ENCODE results near the gene LYPD3. TPM values are rescaled to one million over a fixed set of nuclear protein-coding genes. Genes with fewer than 3 reads are reported as not detected.

LYPD3 gene
- total and polyA plus RNA-seq, 8 donors: 0.20 to 1.7 (median 0.36) TPM

DNA sequence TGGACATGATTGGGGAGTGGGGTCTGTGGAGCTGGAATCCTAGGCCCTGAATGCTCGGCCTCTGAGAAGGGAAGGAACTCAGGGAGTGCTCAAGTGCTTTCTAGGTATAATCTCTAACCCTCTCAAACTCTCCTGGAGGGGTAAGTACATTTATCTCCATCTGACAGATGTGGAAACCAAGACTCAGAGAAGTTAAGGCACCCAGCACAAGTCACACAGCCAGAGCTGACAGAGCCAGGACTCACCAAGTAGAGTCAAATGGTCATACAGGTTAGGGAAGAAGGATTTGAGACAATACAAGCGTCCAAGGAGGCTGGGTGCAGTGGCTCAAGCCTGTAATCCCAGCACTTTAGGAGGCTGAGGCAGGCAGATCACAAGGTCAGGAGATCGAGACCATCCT lies 12.9 kb upstream of the LYPD3 start:
- FAIRE-seq (no peak), ATAC-seq (no peak), DNase-seq (no peak)
- no peaks in the 10 kb centered on the region for H3K27me3 ChIP-seq
- no peaks in the 10 kb centered on the region for H3K4me1 ChIP-seq
- no peaks in the 10 kb centered on the region for H3K9me3 ChIP-seq
- H3K36me3 ChIP-seq: no peaks in the 10 kb centered on the region
- TF ChIP-seq, protein P1, sequence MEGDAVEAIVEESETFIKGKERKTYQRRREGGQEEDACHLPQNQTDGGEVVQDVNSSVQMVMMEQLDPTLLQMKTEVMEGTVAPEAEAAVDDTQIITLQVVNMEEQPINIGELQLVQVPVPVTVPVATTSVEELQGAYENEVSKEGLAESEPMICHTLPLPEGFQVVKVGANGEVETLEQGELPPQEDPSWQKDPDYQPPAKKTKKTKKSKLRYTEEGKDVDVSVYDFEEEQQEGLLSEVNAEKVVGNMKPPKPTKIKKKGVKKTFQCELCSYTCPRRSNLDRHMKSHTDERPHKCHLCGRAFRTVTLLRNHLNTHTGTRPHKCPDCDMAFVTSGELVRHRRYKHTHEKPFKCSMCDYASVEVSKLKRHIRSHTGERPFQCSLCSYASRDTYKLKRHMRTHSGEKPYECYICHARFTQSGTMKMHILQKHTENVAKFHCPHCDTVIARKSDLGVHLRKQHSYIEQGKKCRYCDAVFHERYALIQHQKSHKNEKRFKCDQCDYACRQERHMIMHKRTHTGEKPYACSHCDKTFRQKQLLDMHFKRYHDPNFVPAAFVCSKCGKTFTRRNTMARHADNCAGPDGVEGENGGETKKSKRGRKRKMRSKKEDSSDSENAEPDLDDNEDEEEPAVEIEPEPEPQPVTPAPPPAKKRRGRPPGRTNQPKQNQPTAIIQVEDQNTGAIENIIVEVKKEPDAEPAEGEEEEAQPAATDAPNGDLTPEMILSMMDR (IDR thresholded peaks at IDR 0.05): no peak
- no peak overlapping the region for H3K27ac ChIP-seq
- H3K4me3 ChIP-seq: no peak overlapping the region
- WGBS, 2 donors: 89 to 93% methylated on average over 3 of the region's 3 CpGs
- intact Hi-C loops (cut with DNase I): no loop called here

DNA sequence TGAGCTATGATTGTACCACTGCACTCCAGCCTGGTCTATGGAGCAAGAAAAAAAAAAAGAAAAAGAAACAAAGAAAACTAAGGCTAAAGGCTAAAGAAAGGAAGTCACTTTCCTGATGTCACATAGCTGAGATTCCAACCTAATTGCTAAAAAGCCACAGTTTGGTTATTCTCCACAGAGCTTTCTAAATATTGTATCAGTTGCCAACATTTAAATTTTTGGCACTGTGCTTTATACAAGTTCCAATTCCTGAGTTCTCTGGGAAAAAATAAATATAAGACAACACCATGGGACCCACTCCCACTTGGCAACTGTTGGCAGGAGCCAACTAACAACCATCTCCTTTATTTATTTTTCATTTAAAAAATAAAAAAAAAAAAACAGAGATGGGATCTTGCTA lies 11.2 kb upstream of the LYPD3 start:
- TF ChIP-seq, protein P1 (IDR thresholded peaks at IDR 0.05): no peak
- H3K4me1 ChIP-seq: no peaks in the 10 kb centered on the region
- no peak overlapping the region for H3K4me3 ChIP-seq
- no peaks in the 10 kb centered on the region for H3K36me3 ChIP-seq
- H3K27me3 ChIP-seq: no peaks in the 10 kb centered on the region
- no peak for ATAC-seq
- no peaks in the 10 kb centered on the region for H3K9me3 ChIP-seq
- no peak overlapping the region for H3K27ac ChIP-seq
- FAIRE-seq: no peak
- intact Hi-C loops (cut with DNase I): no loop called here
- DNase-seq: no peak

DNA sequence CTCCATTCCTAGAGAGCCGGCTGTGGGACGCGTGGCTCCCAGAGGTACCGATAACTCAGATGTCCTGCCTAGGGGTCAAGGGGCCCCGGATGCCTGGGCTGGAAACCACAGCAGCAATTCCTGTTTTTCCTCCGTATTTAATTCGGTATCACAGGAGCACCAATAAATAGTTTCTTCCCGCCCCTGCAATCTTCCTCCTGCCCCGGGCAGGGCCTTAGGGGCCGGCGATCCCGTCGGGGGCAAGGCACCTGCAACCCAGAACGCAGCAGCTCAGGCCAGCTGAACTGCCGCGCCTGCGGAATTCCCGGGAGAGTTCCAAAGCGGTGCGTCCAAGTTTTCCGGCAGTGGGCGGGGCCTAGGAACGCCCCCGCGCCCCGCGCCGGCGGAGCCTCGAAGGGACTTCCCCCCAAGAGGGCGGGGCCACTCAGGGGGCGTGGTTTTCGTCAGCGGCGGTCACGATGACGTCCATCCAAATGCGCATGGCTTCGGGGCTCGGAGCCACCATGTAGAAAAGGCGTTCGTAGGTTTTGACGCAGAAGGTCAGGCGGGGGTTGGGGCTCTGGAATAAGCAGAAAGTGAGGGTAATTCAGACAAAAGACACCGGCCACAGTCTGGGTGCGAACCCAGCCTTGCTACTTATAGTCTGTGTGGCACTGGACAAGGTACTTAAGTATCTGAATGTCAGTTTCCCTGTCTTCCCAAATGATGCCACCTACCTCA lies 9.7 kb upstream of the LYPD3 start:
- FAIRE-seq (peak; percentile 90), DNase-seq (peak; percentile 93 to 100 (median 97)), ATAC-seq (peak; percentile 93 to 98 (median 98))
- H3K27me3 ChIP-seq: no peaks in the 10 kb centered on the region
- no peaks in the 10 kb centered on the region for H3K4me1 ChIP-seq
- peak overlapping the region in 3 of 4 donors; percentile 5 to 46 (median 25) for H3K4me3 ChIP-seq
- no peaks in the 10 kb centered on the region for H3K9me3 ChIP-seq
- intact Hi-C loops (cut with DNase I): no loop called here
- TF ChIP-seq, protein P1 (IDR thresholded peaks at IDR 0.05): no peak
- 3 to 6% methylated on average over 45 to 46 of the region's 46 CpGs for WGBS, 2 donors
- H3K36me3 ChIP-seq: no peaks in the 10 kb centered on the region
- H3K27ac ChIP-seq: peak overlapping the region in 3 of 4 donors; percentile 9 to 72 (median 42)

DNA sequence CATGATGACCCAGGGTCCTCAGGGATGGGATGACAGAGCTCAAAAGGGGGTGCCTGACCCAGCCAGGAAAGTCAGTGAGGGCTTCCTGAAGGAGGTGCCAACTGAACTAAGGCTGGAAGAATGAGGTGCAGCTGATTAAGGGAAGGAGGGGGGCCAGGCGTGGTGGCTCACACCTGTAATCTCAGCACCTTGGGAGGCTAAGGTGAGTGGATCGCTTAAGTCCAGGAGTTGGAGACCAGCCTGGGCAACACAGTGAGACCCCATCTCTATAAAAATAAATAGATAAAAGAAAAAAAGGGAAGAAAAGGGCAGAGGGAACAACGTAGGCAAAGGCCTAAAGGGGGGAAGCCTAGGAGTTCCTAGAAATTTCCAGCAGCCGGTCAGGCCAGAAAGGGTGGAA lies 9.1 kb upstream of the LYPD3 start:
- FAIRE-seq: no peak
- WGBS, 2 donors: 83 to 88% methylated on average over 4 of the region's 4 CpGs
- Histone ChIP-seq H3K36me3 (no peaks in the 10 kb centered on the region), H3K9me3 (no peaks in the 10 kb centered on the region), H3K4me1 (no peaks in the 10 kb centered on the region), H3K27ac (peak overlapping the region in 2 of 4 donors; percentile 42 to 72), H3K27me3 (no peaks in the 10 kb centered on the region), H3K4me3 (peak overlapping the region in 1 of 4 donors; percentile 46)
- no peak for ATAC-seq
- TF ChIP-seq, protein P1 (IDR thresholded peaks at IDR 0.05): no peak
- intact Hi-C loops (cut with DNase I): no loop called here
- no peak for DNase-seq

DNA sequence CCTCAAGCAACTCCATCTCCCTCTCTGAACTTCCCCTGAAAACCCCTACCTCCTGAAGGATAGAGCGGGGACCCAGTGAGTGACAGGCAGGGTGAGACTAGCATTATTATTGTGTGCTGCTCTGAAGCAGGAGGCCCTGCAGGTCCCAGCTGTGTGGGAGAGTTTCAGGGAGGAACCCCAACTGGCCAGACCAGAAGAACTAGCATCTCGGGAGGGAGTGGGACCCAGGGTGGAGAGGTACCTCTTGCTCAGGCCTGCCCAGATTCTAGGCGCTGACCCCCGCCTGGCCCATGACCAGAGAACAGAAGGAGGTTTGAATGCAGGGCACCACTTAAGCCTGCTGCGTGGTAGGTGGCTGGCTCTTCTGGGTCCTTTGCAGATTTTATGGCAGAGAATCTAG lies 5.7 kb upstream of the LYPD3 start:
- H3K36me3 ChIP-seq: no peaks in the 10 kb centered on the region
- ATAC-seq (no peak), FAIRE-seq (no peak), DNase-seq (no peak)
- H3K27ac ChIP-seq: no peak overlapping the region
- H3K9me3 ChIP-seq: no peaks in the 10 kb centered on the region
- 81 to 85% methylated on average over 5 of the region's 5 CpGs for WGBS, 2 donors
- TF ChIP-seq, protein P1 (IDR thresholded peaks at IDR 0.05): no peak
- no peak overlapping the region for H3K4me3 ChIP-seq
- H3K4me1 ChIP-seq: no peaks in the 10 kb centered on the region
- H3K27me3 ChIP-seq: no peaks in the 10 kb centered on the region
- intact Hi-C loops (cut with DNase I): no loop called here
